GM12874 (cell line): ENCODE data around the gene MBD3.

ENCODE experiments used
- CTCF ChIP-seq: IDR thresholded peaks from 2 replicates; pipeline ENCODE4 v1.5.1; 2011; ENCODE audit warnings: low read depth, mild to moderate bottlenecking, control low read depth, low read length, moderate library complexity; ENCODE audit not compliant: insufficient read depth

Gene MBD3

GRCh38 chr19:1631557-1632100 is 39.0 kb upstream of the MBD3 start:
- TF ChIP-seq CTCF = no peak

- no peak for TF ChIP-seq CTCF
These were observed 38.1 kb upstream of the MBD3 start for GRCh38 chr19:1630811-1631210.

GRCh38 chr19:1630012-1630411 is 37.3 kb upstream of the MBD3 start:
- TF ChIP-seq CTCF = no peak

- TF ChIP-seq CTCF = no peak
These were observed 36.7 kb upstream of the MBD3 start for GRCh38 chr19:1629256-1629808.

- TF ChIP-seq CTCF = no peak
These were observed 34.5 kb upstream of the MBD3 start for GRCh38 chr19:1627194-1627593.

GRCh38 chr19:1626417-1627010 is 33.8 kb upstream of the MBD3 start:
- no peak for TF ChIP-seq CTCF

- peak; percentile 93 for TF ChIP-seq CTCF
These were observed 31.8 kb upstream of the MBD3 start for GRCh38 chr19:1624458-1624857.
